ENCODE measurements around the gene FILIP1. TPM values are rescaled to one million over a fixed set of nuclear protein-coding genes. Genes with fewer than 3 reads are reported as not detected.

The FILIP1 gene
- total RNA-seq, 2 experiments from 2014 or later = not detected

- CTCF ChIA-PET = interaction anchor here (0.6 to 1.5 kb wide), 8 partner anchors 19 to 1260 kb away, joined by 3 to 6 read pairs (median 3); no protein-coding TSS in a partner anchor
- Mint-ChIP-seq H3K4me3 (peak within 1 kb of the TSS; percentile 98), H3K36me3 (ENCODE audit: low read depth) (peaks cover 25% of the 10 kb centered on the region), H3K27ac (peak within 1 kb of the TSS; percentile 100), H3K27me3 (ENCODE audit: low read depth) (peaks cover 12% of the 10 kb centered on the region), H3K9me3 (no peaks in the 10 kb centered on the region), H3K4me1 (ENCODE audit: low read depth) (peaks cover 32% of the 10 kb centered on the region)
- peak; percentile 92 for DNase-seq
- intact Hi-C loops (cut with micrococcal nuclease) = loop anchor here (1.0 to 10.0 kb wide), 8 partner anchors 25 to 1779 kb away; partner anchors contain the start of genes EEF1A1, MTO1 and TMEM30A
Observed at GRCh38 chr6:75243333-75244062, 250.1 kb downstream of the FILIP1 start, which contains the start of gene COX7A2. Gene COX7A2, minus strand, starts transcription at chr6:75243801. Its CDS starts 67 bp downstream, at chr6:75243734.

Small RNAs within 50 kb of the gene (microRNA-seq; reads per million reads assigned to microRNA genes)
- not detected for gene MIR4463 (ENCODE audit: borderline microRNAs expressed, borderline replicate concordance)

Other genes starting within 250 kb of the FILIP1 start
- gene COX7A2, start 250.0 kb downstream of the FILIP1 start, total RNA-seq = 100 to 1,000 TPM; 577 to 592 TPM
- 10 to 100 TPM; 68.9 to 76.0 TPM for gene TMEM30A, start 209.0 kb downstream of the FILIP1 start, total RNA-seq
- gene SENP6, start 108.1 kb upstream of the FILIP1 start, total RNA-seq = 10 to 100 TPM; 54.0 to 57.7 TPM

All from activated naive CD4-positive, alpha-beta T cell treated with anti-CD3 and anti-CD28 coated beads for 36 hours (primary cell).